OCI-LY3 (cell line): ENCODE measurements around the gene ZCCHC9.

ENCODE experiments used
- H2AFZ ChIP-seq: fragments of 200-600, 300-600 bp; shearing (Covaris generic); 2 replicates; pipeline ENCODE4 v1.6.0; 2014; ENCODE audit warnings: antibody characterized with exemption, low read depth, low read length
- H3K27ac ChIP-seq: fragments of 200-600, 300-600 bp; sonication (generic); 2 replicates; pipeline ENCODE4 v1.5.1; 2014; ENCODE audit warnings: mild to moderate bottlenecking, low read length, moderate library complexity, mixed read lengths
- H3K27me3 ChIP-seq: fragments of 200-600, 300-600 bp; sonication (generic); 2 replicates; pipeline ENCODE4 v1.6.1; 2014; ENCODE audit warnings: low read depth, low read length, mixed read lengths
- H3K36me3 ChIP-seq: fragments of 200-600, 300-600 bp; sonication (generic); replicated peaks from 2 replicates; pipeline ENCODE3; 2014; ENCODE audit warnings: low read depth, low read length, mixed read lengths
- H3K4me1 ChIP-seq: fragments of 300-600, 200-600 bp; sonication (generic); 2 replicates; pipeline ENCODE4 v1.6.1; 2014; ENCODE audit warnings: low read length, mixed read lengths
- H3K4me2 ChIP-seq: fragments of 200-600, 300-600 bp; sonication (generic); 2 replicates; pipeline ENCODE4 v1.6.1; 2014; ENCODE audit warnings: low read length, mixed read lengths
- H3K4me3 ChIP-seq: fragments of 300-600, 200-600 bp; sonication (generic); 2 replicates; pipeline ENCODE4 v1.5.1; 2014; ENCODE audit warnings: antibody characterized with exemption, mild to moderate bottlenecking, low read length, moderate library complexity
- H3K79me2 ChIP-seq: fragments of 300-600, 200-600 bp; shearing (Covaris generic); 2 replicates; pipeline ENCODE4 v1.6.1; 2014; ENCODE audit warnings: mild to moderate bottlenecking, low read length, mixed read lengths
- H3K9ac ChIP-seq: fragments of 300-600, 200-600 bp; shearing (Covaris generic); 2 replicates; pipeline ENCODE4 v1.6.0; 2014; ENCODE audit warnings: mild to moderate bottlenecking, low read length, moderate library complexity
- H3K9me3 ChIP-seq: fragments of 200-600, 300-600 bp; shearing (Covaris generic); 2 replicates; pipeline ENCODE4 v1.6.1; 2014; ENCODE audit warnings: low read length, mixed read lengths; ENCODE audit not compliant: insufficient read depth
- H4K20me1 ChIP-seq: fragments of 200-600, 300-600 bp; sonication (generic); 2 replicates; pipeline ENCODE4 v1.6.1; 2016; ENCODE audit warnings: low read length, mixed read lengths; ENCODE audit not compliant: insufficient read depth
- EZH2phosphoT487 ChIP-seq: fragments of 200-600 bp; shearing (Covaris generic); IDR thresholded peaks from 2 replicates; pipeline ENCODE4 v1.6.1; 2018; ENCODE audit warnings: antibody characterized with exemption, mixed run types, low read depth
- TF ChIP-seq, protein P1 (sequence below): fragments of 200-600, 300-600 bp; sonication (generic); IDR thresholded peaks from 2 replicates; pipeline ENCODE4 v1.5.1; 2014; ENCODE audit warnings: antibody characterized with exemption, low read length, low read depth

ZCCHC9 gene

DNA sequence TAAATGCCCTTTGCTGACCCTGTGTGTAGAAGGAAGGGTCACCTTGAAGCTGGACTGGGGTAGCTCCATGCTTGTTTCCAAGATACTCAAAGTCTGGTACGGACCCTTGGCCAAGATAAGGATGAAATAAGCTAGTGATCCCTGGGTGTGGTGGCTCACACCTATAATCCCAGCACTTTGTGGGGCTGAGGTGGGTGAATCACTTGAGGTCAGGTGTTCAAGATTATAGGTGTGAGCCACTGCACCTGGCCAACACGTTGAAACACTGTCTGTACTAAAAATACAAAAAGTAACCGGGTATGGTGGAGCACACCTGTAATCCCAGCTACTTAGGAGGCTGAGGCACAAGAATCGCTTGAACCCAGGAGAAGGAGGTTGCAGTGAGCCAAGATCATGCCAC lies 59.3 kb downstream of the ZCCHC9 start:
- no peak overlapping the region for H2AFZ ChIP-seq
- H3K9me3 ChIP-seq, result no peaks in the 10 kb centered on the region
- no peaks in the 10 kb centered on the region for H3K27me3 ChIP-seq
- no peak overlapping the region for H3K4me2 ChIP-seq
- no peak overlapping the region for H3K27ac ChIP-seq
- H3K79me2 ChIP-seq, result no peaks in the 10 kb centered on the region
- no peaks in the 10 kb centered on the region for H3K36me3 ChIP-seq
- H4K20me1 ChIP-seq, result no peaks in the 10 kb centered on the region
- H3K9ac ChIP-seq, result no peak overlapping the region
- H3K4me3 ChIP-seq, result no peak overlapping the region
- TF ChIP-seq, protein P1, sequence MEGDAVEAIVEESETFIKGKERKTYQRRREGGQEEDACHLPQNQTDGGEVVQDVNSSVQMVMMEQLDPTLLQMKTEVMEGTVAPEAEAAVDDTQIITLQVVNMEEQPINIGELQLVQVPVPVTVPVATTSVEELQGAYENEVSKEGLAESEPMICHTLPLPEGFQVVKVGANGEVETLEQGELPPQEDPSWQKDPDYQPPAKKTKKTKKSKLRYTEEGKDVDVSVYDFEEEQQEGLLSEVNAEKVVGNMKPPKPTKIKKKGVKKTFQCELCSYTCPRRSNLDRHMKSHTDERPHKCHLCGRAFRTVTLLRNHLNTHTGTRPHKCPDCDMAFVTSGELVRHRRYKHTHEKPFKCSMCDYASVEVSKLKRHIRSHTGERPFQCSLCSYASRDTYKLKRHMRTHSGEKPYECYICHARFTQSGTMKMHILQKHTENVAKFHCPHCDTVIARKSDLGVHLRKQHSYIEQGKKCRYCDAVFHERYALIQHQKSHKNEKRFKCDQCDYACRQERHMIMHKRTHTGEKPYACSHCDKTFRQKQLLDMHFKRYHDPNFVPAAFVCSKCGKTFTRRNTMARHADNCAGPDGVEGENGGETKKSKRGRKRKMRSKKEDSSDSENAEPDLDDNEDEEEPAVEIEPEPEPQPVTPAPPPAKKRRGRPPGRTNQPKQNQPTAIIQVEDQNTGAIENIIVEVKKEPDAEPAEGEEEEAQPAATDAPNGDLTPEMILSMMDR, result no peak
- no peak for TF ChIP-seq EZH2phosphoT487
- no peaks in the 10 kb centered on the region for H3K4me1 ChIP-seq

DNA sequence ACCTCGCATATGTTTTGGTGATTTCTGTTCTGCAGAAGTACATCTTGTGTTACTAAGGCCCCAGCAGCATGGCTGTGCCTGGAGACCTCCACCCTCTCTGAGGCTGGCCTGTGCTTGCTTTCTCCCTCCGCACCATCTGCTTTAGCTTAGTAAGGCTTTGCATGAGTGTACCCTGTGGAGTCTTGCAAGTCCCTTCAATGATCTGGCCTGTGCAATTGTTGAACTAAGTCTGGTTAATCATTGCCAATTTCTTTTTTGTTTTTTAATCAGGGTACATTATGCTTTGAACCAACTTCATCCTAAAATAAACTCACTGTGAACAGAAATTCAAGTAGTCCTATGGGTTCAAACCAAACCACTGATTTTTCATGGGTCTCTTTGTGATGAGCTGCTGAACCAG lies 60.2 kb downstream of the ZCCHC9 start:
- no peak overlapping the region for H3K4me3 ChIP-seq
- no peak overlapping the region for H3K4me2 ChIP-seq
- no peaks in the 10 kb centered on the region for H3K27me3 ChIP-seq

More for the DNA sequence above, 60.2 kb downstream of the ZCCHC9 start:
- Histone ChIP-seq H3K9ac (no peak overlapping the region), H2AFZ (no peak overlapping the region), H3K27ac (no peak overlapping the region), H4K20me1 (no peaks in the 10 kb centered on the region), H3K9me3 (no peaks in the 10 kb centered on the region), H3K36me3 (no peaks in the 10 kb centered on the region), H3K79me2 (no peaks in the 10 kb centered on the region), H3K4me1 (no peaks in the 10 kb centered on the region)
- TF ChIP-seq, protein P1, result no peak
- no peak for TF ChIP-seq EZH2phosphoT487
